GM12891 (cell line): ENCODE data around the gene SATB1.

Experiments
- POLR2A ChIP-seq: IDR thresholded peaks from 2 replicates; pipeline ENCODE4 v1.6.1; 2011; ENCODE audit warnings: low read depth, low read length, control low read depth
- POLR2AphosphoS5 ChIP-seq: IDR thresholded peaks from 2 replicates; pipeline ENCODE4 v1.6.1; 2011; ENCODE audit warnings: low read depth, low read length, control low read depth

DNA sequence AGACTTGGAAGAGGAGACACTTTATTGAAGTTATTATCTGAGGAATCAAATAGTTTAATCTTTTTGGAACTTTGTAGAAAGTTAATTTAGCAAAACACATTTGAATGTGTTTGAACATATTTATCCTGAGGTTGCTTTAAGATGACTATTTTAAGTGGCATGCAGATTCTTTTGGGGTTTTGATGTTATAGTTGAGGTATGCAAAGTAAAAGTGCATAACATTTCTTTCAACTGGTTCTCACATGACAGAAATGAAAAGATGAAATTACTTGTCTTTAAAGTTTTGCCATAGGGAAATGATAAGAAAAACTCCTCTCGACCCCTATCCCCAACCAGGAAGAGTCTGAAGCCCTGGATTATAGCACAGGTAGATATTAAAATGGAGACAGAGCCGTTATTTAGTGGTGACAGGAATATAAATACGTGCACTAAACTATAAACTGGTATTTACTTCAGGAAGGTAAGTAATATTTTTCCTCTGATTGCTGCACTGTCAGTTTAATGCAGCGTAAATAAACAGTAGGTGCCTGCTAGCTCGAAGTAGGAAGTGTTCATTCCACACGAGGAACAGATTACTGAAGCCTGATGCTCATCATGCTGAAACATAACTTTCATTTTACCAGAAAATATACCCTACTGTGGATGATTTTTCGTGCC lies 15.1 kb upstream of the SATB1 start:
- TF ChIP-seq POLR2A (no peak), POLR2AphosphoS5 (no peak)
